ENCODE results near the gene KAT2B.

The KAT2B gene

GRCh38 chr3:20055842-20056241 lies 15.6 kb downstream of the KAT2B start:
- Histone ChIP-seq H3K36me3 (ENCODE audit: control insufficient read depth in 1 of 2, insufficient read depth in 2 of 2, low read depth in 1 of 2, low read length in 2 of 2) (no peaks in the 10 kb centered on the region), H3K4me2 (ENCODE audit: low read length, poor library complexity, severe bottlenecking) (no peak overlapping the region), H3K23ac (ENCODE audit: low read length in 2 of 2) (no peak overlapping the region), H3K4ac (ENCODE audit: low read depth in 1 of 2, low read length in 2 of 2) (no peak overlapping the region), H3K14ac (ENCODE audit: low read length in 2 of 2) (no peak overlapping the region), H2BK12ac (ENCODE audit: low read length in 2 of 2) (no peak overlapping the region), H2BK15ac (ENCODE audit: low read depth, poor library complexity, severe bottlenecking) (no peak overlapping the region), H2BK5ac (ENCODE audit: low read depth, low read length, poor library complexity, severe bottlenecking) (no peak overlapping the region), H3K4me1 (ENCODE audit: control insufficient read depth, insufficient read depth, low read depth, low read length) (peaks cover 12% of the 10 kb centered on the region), H3K27me3 (ENCODE audit: control insufficient read depth in 1 of 2, insufficient read depth in 1 of 2, low read length in 2 of 2) (no peaks in the 10 kb centered on the region), H3K27ac (ENCODE audit: low read length, poor library complexity, severe bottlenecking) (no peak overlapping the region), H4K91ac (ENCODE audit: low read length) (no peak overlapping the region), H3K9ac (ENCODE audit: low read length) (no peak overlapping the region), H2BK120ac (ENCODE audit: low read depth, low read length) (no peak overlapping the region), H3K18ac (ENCODE audit: low read depth in 1 of 2, low read length in 2 of 2) (no peak overlapping the region), H3K9me3 (ENCODE audit: control insufficient read depth, low read length) (no peaks in the 10 kb centered on the region), H2AK5ac (ENCODE audit: low read length, severe bottlenecking) (peak overlapping the region; percentile 83), H4K8ac (ENCODE audit: low read length) (no peak overlapping the region), H3K79me1 (replicated peaks; ENCODE audit: low read length, poor library complexity, severe bottlenecking) (peaks cover 24% of the 10 kb centered on the region), H2AFZ (ENCODE audit: low read depth, low read length) (no peak overlapping the region), H3K4me3 (ENCODE audit: insufficient read depth in 1 of 2, low read depth in 1 of 2, low read length in 2 of 2) (no peak overlapping the region)
- 69% methylated on average over 3 of the region's 3 CpGs for whole genome bisulfite sequencing
- no peak for DNase-seq

DNA sequence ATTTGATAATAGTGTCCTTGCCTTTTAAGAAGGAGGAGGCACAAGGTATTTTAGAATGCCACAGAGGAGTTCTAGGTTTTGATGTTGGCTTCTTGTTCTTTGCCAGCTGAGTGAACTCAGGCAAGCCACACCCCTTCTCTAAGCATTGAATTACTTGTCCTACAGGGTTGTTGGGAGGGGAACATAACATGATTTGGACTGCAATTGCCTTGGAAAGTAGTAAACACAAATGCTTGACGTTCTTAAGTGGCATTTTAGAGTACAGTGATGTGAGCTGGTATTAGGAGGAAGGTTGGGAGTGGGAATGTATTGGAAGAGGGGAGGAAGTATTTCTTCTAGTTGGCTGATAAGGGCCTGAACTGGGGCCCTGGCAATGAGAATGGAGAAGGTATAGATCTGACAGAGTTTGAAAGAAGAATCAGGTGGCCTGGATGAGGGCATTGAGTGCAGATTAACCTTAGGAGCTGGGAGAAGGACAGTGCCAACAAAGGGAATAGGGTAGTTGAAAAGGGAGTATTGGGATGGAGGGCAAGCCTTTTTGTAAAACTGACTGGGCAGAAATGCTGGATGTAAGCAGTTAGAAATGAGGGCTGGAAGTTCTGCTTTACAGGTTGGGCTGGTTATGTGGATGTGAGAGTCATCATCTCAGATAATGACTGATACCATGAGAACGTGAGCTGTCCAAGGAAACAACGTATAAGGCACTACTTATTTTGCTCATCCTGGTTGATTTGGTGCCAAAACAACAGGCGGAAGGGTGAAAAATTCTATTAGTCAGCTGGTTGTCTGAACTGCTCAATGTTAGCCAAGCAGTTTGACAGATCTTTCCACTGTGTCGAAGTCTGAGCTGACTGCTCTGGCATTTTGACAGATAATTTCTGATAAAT lies 16.7 kb downstream of the KAT2B start:
- Histone ChIP-seq H2BK12ac (ENCODE audit: low read length in 2 of 2) (no peak overlapping the region), H3K36me3 (ENCODE audit: control insufficient read depth in 1 of 2, insufficient read depth in 2 of 2, low read depth in 1 of 2, low read length in 2 of 2) (no peaks in the 10 kb centered on the region), H3K18ac (ENCODE audit: low read depth in 1 of 2, low read length in 2 of 2) (peak overlapping the region in 1 of 2 experiments; percentile 14), H3K4me2 (ENCODE audit: low read length, poor library complexity, severe bottlenecking) (no peak overlapping the region), H3K14ac (ENCODE audit: low read length in 2 of 2) (no peak overlapping the region), H2AK5ac (ENCODE audit: low read length, severe bottlenecking) (peak overlapping the region; percentile 9), H2BK5ac (ENCODE audit: low read depth, low read length, poor library complexity, severe bottlenecking) (no peak overlapping the region), H3K27ac (ENCODE audit: low read length, poor library complexity, severe bottlenecking) (no peak overlapping the region), H4K91ac (ENCODE audit: low read length) (no peak overlapping the region), H3K9ac (ENCODE audit: low read length) (peak overlapping the region; percentile 45), H2AFZ (ENCODE audit: low read depth, low read length) (no peak overlapping the region), H3K23ac (ENCODE audit: low read length in 2 of 2) (no peak overlapping the region), H3K9me3 (ENCODE audit: control insufficient read depth, low read length) (no peaks in the 10 kb centered on the region), H3K4me1 (ENCODE audit: control insufficient read depth, insufficient read depth, low read depth, low read length) (peaks cover 11% of the 10 kb centered on the region), H4K8ac (ENCODE audit: low read length) (peak overlapping the region; percentile 24), H2BK120ac (ENCODE audit: low read depth, low read length) (no peak overlapping the region), H3K4me3 (ENCODE audit: insufficient read depth in 1 of 2, low read depth in 1 of 2, low read length in 2 of 2) (no peak overlapping the region), H3K79me1 (replicated peaks; ENCODE audit: low read length, poor library complexity, severe bottlenecking) (peaks cover 19% of the 10 kb centered on the region), H2BK15ac (ENCODE audit: low read depth, poor library complexity, severe bottlenecking) (no peak overlapping the region), H3K27me3 (ENCODE audit: control insufficient read depth in 1 of 2, insufficient read depth in 1 of 2, low read length in 2 of 2) (no peaks in the 10 kb centered on the region), H3K4ac (ENCODE audit: low read depth in 1 of 2, low read length in 2 of 2) (no peak overlapping the region)
- DNase-seq, result peak; percentile 41
- WGBS, result 66% methylated on average over 5 of the region's 5 CpGs

DNA sequence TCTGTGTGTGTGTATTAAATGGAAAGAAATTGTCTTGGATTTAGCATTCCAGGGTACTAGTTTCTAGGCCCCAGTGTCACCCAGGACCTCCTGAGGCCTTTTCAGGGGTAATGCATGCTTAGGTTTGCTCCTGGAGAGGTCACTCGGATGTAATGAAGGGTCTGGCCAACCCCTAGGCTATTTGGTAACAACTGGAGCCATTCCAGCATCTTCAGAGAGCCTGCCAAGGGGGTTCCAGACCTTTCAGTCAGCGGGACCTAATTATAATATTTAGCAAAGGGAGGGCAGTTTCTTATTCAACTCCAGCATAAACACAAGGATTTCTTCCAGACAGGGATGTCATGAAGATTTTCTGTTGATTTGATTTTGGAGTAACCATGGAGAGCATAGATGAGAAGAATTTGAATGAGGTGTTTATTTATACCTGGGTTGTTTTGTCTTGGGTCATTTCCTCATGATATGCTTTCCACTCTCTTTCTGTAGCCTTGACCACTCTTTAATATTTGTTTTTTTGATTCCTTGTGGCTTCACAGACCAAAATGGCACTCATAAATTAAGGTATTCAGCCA lies 17.4 kb downstream of the KAT2B start:
- Histone ChIP-seq H3K36me3 (ENCODE audit: control insufficient read depth in 1 of 2, insufficient read depth in 2 of 2, low read depth in 1 of 2, low read length in 2 of 2) (no peaks in the 10 kb centered on the region), H2BK120ac (ENCODE audit: low read depth, low read length) (no peak overlapping the region), H2BK5ac (ENCODE audit: low read depth, low read length, poor library complexity, severe bottlenecking) (no peak overlapping the region), H3K14ac (ENCODE audit: low read length in 2 of 2) (no peak overlapping the region), H3K27ac (ENCODE audit: low read length, poor library complexity, severe bottlenecking) (no peak overlapping the region), H3K4me2 (ENCODE audit: low read length, poor library complexity, severe bottlenecking) (no peak overlapping the region), H4K91ac (ENCODE audit: low read length) (no peak overlapping the region), H3K23ac (ENCODE audit: low read length in 2 of 2) (no peak overlapping the region), H2BK15ac (ENCODE audit: low read depth, poor library complexity, severe bottlenecking) (peak overlapping the region; percentile 83), H2BK12ac (ENCODE audit: low read length in 2 of 2) (no peak overlapping the region), H3K9ac (ENCODE audit: low read length) (peak overlapping the region; percentile 33), H3K4me3 (ENCODE audit: insufficient read depth in 1 of 2, low read depth in 1 of 2, low read length in 2 of 2) (no peak overlapping the region), H2AK5ac (ENCODE audit: low read length, severe bottlenecking) (no peak overlapping the region), H3K4ac (ENCODE audit: low read depth in 1 of 2, low read length in 2 of 2) (no peak overlapping the region), H4K8ac (ENCODE audit: low read length) (no peak overlapping the region), H3K9me3 (ENCODE audit: control insufficient read depth, low read length) (no peaks in the 10 kb centered on the region), H3K27me3 (ENCODE audit: control insufficient read depth in 1 of 2, insufficient read depth in 1 of 2, low read length in 2 of 2) (no peaks in the 10 kb centered on the region), H2AFZ (ENCODE audit: low read depth, low read length) (no peak overlapping the region), H3K79me1 (replicated peaks; ENCODE audit: low read length, poor library complexity, severe bottlenecking) (peaks cover 21% of the 10 kb centered on the region), H3K18ac (ENCODE audit: low read depth in 1 of 2, low read length in 2 of 2) (no peak overlapping the region), H3K4me1 (ENCODE audit: control insufficient read depth, insufficient read depth, low read depth, low read length) (peaks cover 11% of the 10 kb centered on the region)
- no peak for DNase-seq
- 83% methylated on average over 1 of the region's 2 CpGs for WGBS

DNA sequence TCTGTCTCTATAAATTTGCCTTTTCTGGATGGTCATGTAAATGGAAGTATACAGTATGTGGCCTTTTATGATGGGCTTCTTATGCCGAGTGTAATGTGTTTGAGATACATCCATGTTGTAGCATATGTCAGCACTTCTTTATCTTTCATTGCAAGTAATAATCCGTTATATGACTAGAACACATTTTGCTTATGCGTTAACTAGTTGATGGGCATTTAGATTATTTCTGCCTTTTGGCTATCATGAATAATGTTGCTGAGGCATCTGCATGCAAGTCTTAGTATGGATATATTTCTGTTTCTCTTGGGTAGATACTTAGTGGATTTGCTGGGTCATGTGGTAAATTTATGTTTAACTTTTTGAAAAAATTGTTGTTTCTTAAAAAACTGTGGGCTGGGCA lies 19.7 kb downstream of the KAT2B start:
- Histone ChIP-seq H4K91ac (ENCODE audit: low read length) (no peak overlapping the region), H3K4me2 (ENCODE audit: low read length, poor library complexity, severe bottlenecking) (no peak overlapping the region), H4K8ac (ENCODE audit: low read length) (no peak overlapping the region), H3K9me3 (ENCODE audit: control insufficient read depth, low read length) (no peaks in the 10 kb centered on the region), H3K4ac (ENCODE audit: low read depth in 1 of 2, low read length in 2 of 2) (no peak overlapping the region), H3K4me1 (ENCODE audit: control insufficient read depth, insufficient read depth, low read depth, low read length) (peaks cover 5% of the 10 kb centered on the region), H3K14ac (ENCODE audit: low read length in 2 of 2) (no peak overlapping the region), H2BK15ac (ENCODE audit: low read depth, poor library complexity, severe bottlenecking) (no peak overlapping the region), H2AFZ (ENCODE audit: low read depth, low read length) (no peak overlapping the region), H3K79me1 (replicated peaks; ENCODE audit: low read length, poor library complexity, severe bottlenecking) (peaks cover 27% of the 10 kb centered on the region), H3K18ac (ENCODE audit: low read depth in 1 of 2, low read length in 2 of 2) (no peak overlapping the region), H2BK5ac (ENCODE audit: low read depth, low read length, poor library complexity, severe bottlenecking) (no peak overlapping the region), H3K36me3 (ENCODE audit: control insufficient read depth in 1 of 2, insufficient read depth in 2 of 2, low read depth in 1 of 2, low read length in 2 of 2) (no peaks in the 10 kb centered on the region), H3K9ac (ENCODE audit: low read length) (no peak overlapping the region), H3K4me3 (ENCODE audit: insufficient read depth in 1 of 2, low read depth in 1 of 2, low read length in 2 of 2) (no peak overlapping the region), H2BK12ac (ENCODE audit: low read length in 2 of 2) (no peak overlapping the region), H2BK120ac (ENCODE audit: low read depth, low read length) (no peak overlapping the region), H3K27me3 (ENCODE audit: control insufficient read depth in 1 of 2, insufficient read depth in 1 of 2, low read length in 2 of 2) (no peaks in the 10 kb centered on the region), H3K27ac (ENCODE audit: low read length, poor library complexity, severe bottlenecking) (no peak overlapping the region), H3K23ac (ENCODE audit: low read length in 2 of 2) (no peak overlapping the region), H2AK5ac (ENCODE audit: low read length, severe bottlenecking) (no peak overlapping the region)
- DNase-seq, result no peak
- 96% methylated on average over 3 of the region's 3 CpGs for WGBS
